ENCODE data around the gene GLYATL3.

DNA sequence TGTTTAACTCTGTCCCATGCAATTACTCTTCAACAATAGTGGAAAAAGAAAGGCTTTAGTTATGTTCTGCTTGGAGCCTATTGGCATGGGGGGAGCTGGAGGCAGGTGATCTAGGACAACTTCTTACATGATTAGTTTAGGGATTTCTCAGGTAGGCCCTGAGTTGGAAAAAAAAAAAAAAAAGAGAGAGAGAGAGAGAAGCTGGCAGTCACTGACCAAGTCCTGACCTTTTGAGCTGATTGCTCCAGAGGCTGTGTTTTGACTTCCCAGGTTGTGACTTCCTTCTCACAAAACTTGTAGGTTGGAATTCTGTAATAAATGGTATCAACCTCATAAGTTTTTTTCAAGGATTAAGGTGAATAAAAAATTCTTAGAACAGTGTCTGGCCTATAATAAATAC, 58.5 kb downstream of the GLYATL3 start:
- TF ChIP-seq SUZ12 (IDR thresholded peaks at IDR 0.05; ENCODE audit: extremely low read depth, insufficient read depth, insufficient read length): no peak
- no peak for TF ChIP-seq ZNF274 (IDR thresholded peaks at IDR 0.05; ENCODE audit: low read depth, low read length)
